Measurements from ENCODE around the gene PLA2G6. TPM values are rescaled to one million over a fixed set of nuclear protein-coding genes. Genes with fewer than 3 reads are reported as not detected.
A peak's percentile ranks its signal among the peaks of the same experiment; 100 is the strongest.

The PLA2G6 gene
- total and polyA plus RNA-seq, 2 of the 13 experiments (the other 11 are each of a cell fraction or from before 2014, with no cell fraction given): 4.8 to 11.5 TPM

GRCh38 chr22:38181453-38182200 lies at the start of gene PLA2G6 (continued):
- no peak for TF ChIP-seq ZHX2 (IDR thresholded peaks at IDR 0.05; ENCODE audit: low read depth)
- no peak for TF ChIP-seq ZHX2 (CRISPR knock-in tag; IDR thresholded peaks at IDR 0.05; ENCODE audit: borderline replicate concordance)
- peak; percentile 100 for TF ChIP-seq YY1 (IDR thresholded peaks at IDR 0.05; ENCODE audit: insufficient read depth, insufficient replicate concordance, low read depth, low read length)
- TF ChIP-seq, protein P1, sequence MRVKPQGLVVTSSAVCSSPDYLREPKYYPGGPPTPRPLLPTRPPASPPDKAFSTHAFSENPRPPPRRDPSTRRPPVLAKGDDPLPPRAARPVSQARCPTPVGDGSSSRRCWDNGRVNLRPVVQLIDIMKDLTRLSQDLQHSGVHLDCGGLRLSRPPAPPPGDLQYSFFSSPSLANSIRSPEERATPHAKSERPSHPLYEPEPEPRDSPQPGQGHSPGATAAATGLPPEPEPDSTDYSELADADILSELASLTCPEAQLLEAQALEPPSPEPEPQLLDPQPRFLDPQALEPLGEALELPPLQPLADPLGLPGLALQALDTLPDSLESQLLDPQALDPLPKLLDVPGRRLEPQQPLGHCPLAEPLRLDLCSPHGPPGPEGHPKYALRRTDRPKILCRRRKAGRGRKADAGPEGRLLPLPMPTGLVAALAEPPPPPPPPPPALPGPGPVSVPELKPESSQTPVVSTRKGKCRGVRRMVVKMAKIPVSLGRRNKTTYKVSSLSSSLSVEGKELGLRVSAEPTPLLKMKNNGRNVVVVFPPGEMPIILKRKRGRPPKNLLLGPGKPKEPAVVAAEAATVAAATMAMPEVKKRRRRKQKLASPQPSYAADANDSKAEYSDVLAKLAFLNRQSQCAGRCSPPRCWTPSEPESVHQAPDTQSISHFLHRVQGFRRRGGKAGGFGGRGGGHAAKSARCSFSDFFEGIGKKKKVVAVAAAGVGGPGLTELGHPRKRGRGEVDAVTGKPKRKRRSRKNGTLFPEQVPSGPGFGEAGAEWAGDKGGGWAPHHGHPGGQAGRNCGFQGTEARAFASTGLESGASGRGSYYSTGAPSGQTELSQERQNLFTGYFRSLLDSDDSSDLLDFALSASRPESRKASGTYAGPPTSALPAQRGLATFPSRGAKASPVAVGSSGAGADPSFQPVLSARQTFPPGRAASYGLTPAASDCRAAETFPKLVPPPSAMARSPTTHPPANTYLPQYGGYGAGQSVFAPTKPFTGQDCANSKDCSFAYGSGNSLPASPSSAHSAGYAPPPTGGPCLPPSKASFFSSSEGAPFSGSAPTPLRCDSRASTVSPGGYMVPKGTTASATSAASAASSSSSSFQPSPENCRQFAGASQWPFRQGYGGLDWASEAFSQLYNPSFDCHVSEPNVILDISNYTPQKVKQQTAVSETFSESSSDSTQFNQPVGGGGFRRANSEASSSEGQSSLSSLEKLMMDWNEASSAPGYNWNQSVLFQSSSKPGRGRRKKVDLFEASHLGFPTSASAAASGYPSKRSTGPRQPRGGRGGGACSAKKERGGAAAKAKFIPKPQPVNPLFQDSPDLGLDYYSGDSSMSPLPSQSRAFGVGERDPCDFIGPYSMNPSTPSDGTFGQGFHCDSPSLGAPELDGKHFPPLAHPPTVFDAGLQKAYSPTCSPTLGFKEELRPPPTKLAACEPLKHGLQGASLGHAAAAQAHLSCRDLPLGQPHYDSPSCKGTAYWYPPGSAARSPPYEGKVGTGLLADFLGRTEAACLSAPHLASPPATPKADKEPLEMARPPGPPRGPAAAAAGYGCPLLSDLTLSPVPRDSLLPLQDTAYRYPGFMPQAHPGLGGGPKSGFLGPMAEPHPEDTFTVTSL (CRISPR knock-in tag; IDR thresholded peaks at IDR 0.05; ENCODE audit: borderline replicate concordance): 0 out of 2 replicates have a peak, but pooled peaks have one; percentile 17
- no peak for TF ChIP-seq TEAD3 (CRISPR knock-in tag; optimal IDR thresholded peaks at IDR 0.05; ENCODE audit: borderline replicate concordance)
- peak; percentile 95 for TF ChIP-seq ELF4 (CRISPR knock-in tag; IDR thresholded peaks at IDR 0.05; ENCODE audit: borderline replicate concordance)
- TF ChIP-seq, protein P2, sequence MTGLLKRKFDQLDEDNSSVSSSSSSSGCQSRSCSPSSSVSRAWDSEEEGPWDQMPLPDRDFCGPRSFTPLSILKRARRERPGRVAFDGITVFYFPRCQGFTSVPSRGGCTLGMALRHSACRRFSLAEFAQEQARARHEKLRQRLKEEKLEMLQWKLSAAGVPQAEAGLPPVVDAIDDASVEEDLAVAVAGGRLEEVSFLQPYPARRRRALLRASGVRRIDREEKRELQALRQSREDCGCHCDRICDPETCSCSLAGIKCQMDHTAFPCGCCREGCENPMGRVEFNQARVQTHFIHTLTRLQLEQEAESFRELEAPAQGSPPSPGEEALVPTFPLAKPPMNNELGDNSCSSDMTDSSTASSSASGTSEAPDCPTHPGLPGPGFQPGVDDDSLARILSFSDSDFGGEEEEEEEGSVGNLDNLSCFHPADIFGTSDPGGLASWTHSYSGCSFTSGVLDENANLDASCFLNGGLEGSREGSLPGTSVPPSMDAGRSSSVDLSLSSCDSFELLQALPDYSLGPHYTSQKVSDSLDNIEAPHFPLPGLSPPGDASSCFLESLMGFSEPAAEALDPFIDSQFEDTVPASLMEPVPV (CRISPR knock-in tag; IDR thresholded peaks at IDR 0.05): no peak
- TF ChIP-seq MAZ (IDR thresholded peaks at IDR 0.05; ENCODE audit: borderline replicate concordance, low read depth, low read length): no peak
- peak; percentile 55; the same call in 1 of the 2 replicates for TF ChIP-seq MAZ (CRISPR knock-in tag; IDR thresholded peaks at IDR 0.05; ENCODE audit: low read depth)
- TF ChIP-seq, protein P3, sequence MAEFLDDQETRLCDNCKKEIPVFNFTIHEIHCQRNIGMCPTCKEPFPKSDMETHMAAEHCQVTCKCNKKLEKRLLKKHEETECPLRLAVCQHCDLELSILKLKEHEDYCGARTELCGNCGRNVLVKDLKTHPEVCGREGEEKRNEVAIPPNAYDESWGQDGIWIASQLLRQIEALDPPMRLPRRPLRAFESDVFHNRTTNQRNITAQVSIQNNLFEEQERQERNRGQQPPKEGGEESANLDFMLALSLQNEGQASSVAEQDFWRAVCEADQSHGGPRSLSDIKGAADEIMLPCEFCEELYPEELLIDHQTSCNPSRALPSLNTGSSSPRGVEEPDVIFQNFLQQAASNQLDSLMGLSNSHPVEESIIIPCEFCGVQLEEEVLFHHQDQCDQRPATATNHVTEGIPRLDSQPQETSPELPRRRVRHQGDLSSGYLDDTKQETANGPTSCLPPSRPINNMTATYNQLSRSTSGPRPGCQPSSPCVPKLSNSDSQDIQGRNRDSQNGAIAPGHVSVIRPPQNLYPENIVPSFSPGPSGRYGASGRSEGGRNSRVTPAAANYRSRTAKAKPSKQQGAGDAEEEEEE (CRISPR knock-in tag; IDR thresholded peaks at IDR 0.05; ENCODE audit: borderline replicate concordance): no peak
- no peak for TF ChIP-seq FOXK2 (IDR thresholded peaks at IDR 0.05)
